A549 (cell line): Measurements from ENCODE around the gene RASL10A. TPM values are rescaled to one million over a fixed set of nuclear protein-coding genes. Genes with fewer than 3 reads are reported as not detected.

ENCODE experiments used
- ATAC-seq, 2 experiments: fragments of 200-7000 bp in 1 of 2; fragments of >200 bp in 1 of 2; cut with Nextera tagmentation in 1 of 2; cut with Tn5 transposase in 1 of 2; 3 replicates each; pipeline versions ENCODE4 v1.8.0 to v1.9.1; 2018 to 2020; ENCODE audit warnings: mild to moderate bottlenecking in 1 of 2, moderate library complexity in 1 of 2
- CTCF ChIA-PET: fragments of 300-600 bp; sonication (Branson Sonifier 250); formaldehyde crosslinking; extraction: SDS; loops from one replicate; lab custom pipeline; 2021; ENCODE audit warnings: antibody characterized with exemption, inconsistent platforms; lab: Yijun Ruan, JAX
- POLR2A ChIA-PET: fragments of 350-600 bp; formaldehyde crosslinking; extraction: SDS; loops from one replicate; lab custom pipeline; 2021; ENCODE audit warnings: antibody characterized with exemption, inconsistent platforms; lab: Yijun Ruan, JAX
- DNase-seq, 2 experiments: peaks; one replicate each; pipeline versions ENCODE4 v3.0.0 to v3.0.0-alpha.2; 2011 to 2016; ENCODE audit warnings: low read depth in 1 of 2, low spot score in 1 of 2
- FAIRE-seq: peaks from 2 replicates; lab custom pipeline; 2011; peaks lifted over from hg19 to GRCh38; lab: Jason Lieb, UNC
- H3K27ac ChIP-seq, 2 experiments: fragments of >200 bp; sonication (Bioruptor Twin); formaldehyde crosslinking; 3 replicates each; pipeline ENCODE4 v1.5.1; 2016 to 2017
- H3K4me1 ChIP-seq: fragments of >200 bp; sonication (Bioruptor Twin); formaldehyde crosslinking; 3 replicates; pipeline ENCODE4 v1.6.1; 2016
- H3K4me2 ChIP-seq: fragments of >200 bp; sonication (Bioruptor Twin); formaldehyde crosslinking; 3 replicates; pipeline ENCODE4 v1.6.1; 2016
- H3K4me3 ChIP-seq: fragments of >200 bp; sonication (Bioruptor Twin); formaldehyde crosslinking; 3 replicates; pipeline ENCODE4 v1.5.1; 2016
- H3K9me3 ChIP-seq: fragments of >200 bp; sonication (Bioruptor Twin); formaldehyde crosslinking; 3 replicates; pipeline ENCODE4 v1.6.1; 2016
- ATOH8 ChIP-seq: fragments of 250-450 bp; sonication (Bioruptor Pico); IDR thresholded peaks from 2 replicates; pipeline ENCODE4 v1.5.0; 2020; ENCODE audit warnings: low read depth, mild to moderate bottlenecking, moderate library complexity
- BCL3 ChIP-seq: fragments of >200 bp; sonication (Bioruptor Twin); formaldehyde crosslinking; IDR thresholded peaks from 3 replicates; pipeline ENCODE4 v1.6.1; 2016
- CBX8 ChIP-seq: fragments of 200-600 bp; sonication (generic); IDR thresholded peaks from 2 replicates; pipeline ENCODE4 v1.6.1; 2016
- CTCF ChIP-seq: fragments of >200 bp; sonication (Bioruptor Twin); formaldehyde crosslinking; IDR thresholded peaks from 3 replicates; pipeline ENCODE4 v1.5.1; 2016
- ELK1 ChIP-seq: fragments of 150-350 bp; IDR thresholded peaks from 2 replicates; pipeline ENCODE4 v1.6.1; 2014; ENCODE audit warnings: low read depth, mild to moderate bottlenecking, low read length
- FOXS1 ChIP-seq: fragments of 250-450 bp; sonication (Bioruptor Pico); IDR thresholded peaks from 2 replicates; pipeline ENCODE4 v1.5.0; 2020; ENCODE audit warnings: mild to moderate bottlenecking, moderate library complexity
- KDM1A ChIP-seq: fragments of 200-600 bp; sonication (generic); IDR thresholded peaks from 2 replicates; pipeline ENCODE4 v1.6.1; 2016; ENCODE audit warnings: low read depth, mild to moderate bottlenecking
- KDM5A ChIP-seq: fragments of 200-600 bp; sonication (generic); IDR thresholded peaks from 2 replicates; pipeline ENCODE4 v1.6.1; 2016; ENCODE audit warnings: antibody characterized with exemption, mild to moderate bottlenecking
- MAZ ChIP-seq: fragments of 150-350 bp; IDR thresholded peaks from 2 replicates; pipeline ENCODE4 v1.6.1; 2014; ENCODE audit warnings: antibody characterized with exemption, low read depth, low read length, borderline replicate concordance
- PHF8 ChIP-seq: fragments of 200-600 bp; sonication (generic); IDR thresholded peaks from 2 replicates; pipeline ENCODE4 v1.6.1; 2016; ENCODE audit warnings: low read depth, mild to moderate bottlenecking, antibody characterized with exemption, moderate library complexity, borderline replicate concordance
- RCOR1 ChIP-seq: fragments of 150-350 bp; IDR thresholded peaks from 2 replicates; pipeline ENCODE4 v1.6.1; 2014; ENCODE audit warnings: antibody characterized with exemption, low read length, low read depth
- WGBS: methylation state at CpG from one replicate; pipeline ENCODE4 v1.1.6; 2017; ENCODE audit errors: missing lambda C conversion rate; 5-methylcytosine and 5-hydroxymethylcytosine counted together
- polyA plus RNA-seq, 4 experiments: library from polyadenylated mRNA; depleted of rRNA in 3 of 4; stranded (reverse); fragments of >200 nt; fragmentation: RNase III in 1 of 4; extraction: RNeasy Plus Mini Kit Qiagen cat#74134 plus additional on column Dnase treatment in 1 of 4; gene quantifications; 2 replicates in 3 of 4; 3 replicates in 1 of 4; pipeline ENCODE4 v1.2.3, GENCODE V29; 2011 to 2017

Gene RASL10A
- polyA plus RNA-seq, 2 of the 4 experiments (the other 2 are of a cell fraction): 0.08 to 0.25 TPM

- CTCF ChIA-PET: interaction anchor here (2.6 to 3.7 kb wide), 3 partner anchors 9 to 39 kb away, joined by 11 to 16 read pairs (median 13); partner anchors contain the start of gene GAS2L1
- H3K4me2 ChIP-seq: no peak overlapping the region
- no peak for TF ChIP-seq ELK1
- no peak for TF ChIP-seq CBX8
- no peak for TF ChIP-seq PHF8
- TF ChIP-seq FOXS1: no peak
- TF ChIP-seq RCOR1: no peak
- 0 out of 3 replicates have a peak, but pooled peaks have one; percentile 13 for TF ChIP-seq CTCF
- no peak for TF ChIP-seq ATOH8 (CRISPR knock-in tag)
- H3K27ac ChIP-seq: no peak overlapping the region
- ATAC-seq: peak; percentile 71 to 86; a peak in 4 of 6 replicates
- H3K4me1 ChIP-seq: no peaks in the 10 kb centered on the region
- DNase-seq: no peak
- 44% methylated on average over 1 of the region's 1 CpG for WGBS
- POLR2A ChIA-PET: interaction anchor here (0.7 kb wide), 1 partner anchor 216 kb away, joined by 3 read pairs; no protein-coding TSS in a partner anchor
- no peaks in the 10 kb centered on the region for H3K9me3 ChIP-seq
- no peak for FAIRE-seq
- H3K4me3 ChIP-seq: no peak overlapping the region
Observed at GRCh38 chr22:29320546-29320945, 5.0 kb upstream of the RASL10A start.

GRCh38 chr22:29319072-29319471 is 3.6 kb upstream of the RASL10A start:
- ATAC-seq (no peak), DNase-seq (no peak)
- H3K4me3 ChIP-seq: no peak overlapping the region
- CTCF ChIA-PET: interaction anchor here (1.4 to 3.7 kb wide), 2 partner anchors 13 to 41 kb away, joined by 3 to 13 read pairs; partner anchors contain the start of gene GAS2L1
- no peaks in the 10 kb centered on the region for H3K9me3 ChIP-seq
- no peak overlapping the region for H3K4me2 ChIP-seq
- no peak for TF ChIP-seq BCL3
- TF ChIP-seq KDM5A: no peak
- TF ChIP-seq, all 56 proteins: peak for 0
- H3K4me1 ChIP-seq: peaks cover 8% of the 10 kb centered on the region; the same call in 1 of the 3 replicates
- 39% methylated on average over 2 of the region's 2 CpGs for WGBS
- no peak overlapping the region for H3K27ac ChIP-seq
- FAIRE-seq: no peak
- POLR2A ChIA-PET: no interaction called here

GRCh38 chr22:29317827-29318454 is 2.4 kb upstream of the RASL10A start:
- Histone ChIP-seq H3K27ac (no peak overlapping the region), H3K4me1 (peaks cover 8% of the 10 kb centered on the region; the same call in 1 of the 3 replicates), H3K4me3 (no peak overlapping the region), H3K4me2 (no peak overlapping the region), H3K9me3 (no peaks in the 10 kb centered on the region)
- ChIA-PET POLR2A (no interaction called here), CTCF (interaction anchor here (0.7 to 1.9 kb wide), 5 partner anchors 8 to 45 kb away, joined by 3 to 5 read pairs (median 3); partner anchors contain the start of gene GAS2L1)
- FAIRE-seq (no peak), ATAC-seq (no peak), DNase-seq (no peak)
- 89% methylated on average over 17 of the region's 18 CpGs for WGBS
- TF ChIP-seq KDM1A: no peak
- no peak for TF ChIP-seq MAZ
